WERI-Rb-1 (cell line): ENCODE data around the gene DIPK2B.

Experiments
- DNase-seq: peaks from one replicate; pipeline ENCODE4 v3.0.0-alpha.2; 2020
- H3K27ac ChIP-seq: fragments of 250-450 bp; sonication (Bioruptor Pico); 2 replicates; pipeline ENCODE4 v1.5.1; 2020; ENCODE audit warnings: mild to moderate bottlenecking, moderate library complexity
- H3K27me3 ChIP-seq: fragments of 250-450 bp; sonication (Bioruptor Pico); 2 replicates; pipeline ENCODE4 v1.5.1; 2021; ENCODE audit warnings: mild to moderate bottlenecking, low read depth, moderate library complexity; ENCODE audit not compliant: insufficient read depth, severe bottlenecking
- H3K36me3 ChIP-seq: fragments of 250-450 bp; sonication (Bioruptor Pico); 2 replicates; pipeline ENCODE4 v1.5.1; 2020; ENCODE audit warnings: mild to moderate bottlenecking, moderate library complexity
- H3K4me3 ChIP-seq: 2 replicates; pipeline ENCODE4 v1.5.1; 2011; ENCODE audit warnings: low read depth, mild to moderate bottlenecking, control low read depth, low read length
- H3K9me3 ChIP-seq: fragments of 250-450 bp; sonication (Bioruptor Pico); 2 replicates; pipeline ENCODE4 v1.5.1; 2021; ENCODE audit warnings: mild to moderate bottlenecking, moderate library complexity; ENCODE audit not compliant: severe bottlenecking
- CTCF ChIP-seq: IDR thresholded peaks from 2 replicates; pipeline ENCODE4 v1.5.1; 2011; ENCODE audit warnings: low read depth, mild to moderate bottlenecking, control low read depth, inconsistent platforms, low read length

Gene DIPK2B

GRCh38 chrX:45196701-45197100 lies 4.0 kb downstream of the DIPK2B start:
- Histone ChIP-seq H3K9me3 (no peaks in the 10 kb centered on the region), H3K36me3 (no peaks in the 10 kb centered on the region), H3K27ac (no peak overlapping the region), H3K4me3 (no peak overlapping the region), H3K27me3 (peaks cover 17% of the 10 kb centered on the region)
- TF ChIP-seq CTCF, result no peak
- no peak for DNase-seq

GRCh38 chrX:45191820-45192409 lies 8.8 kb downstream of the DIPK2B start:
- no peak overlapping the region for H3K4me3 ChIP-seq
- H3K36me3 ChIP-seq, result no peaks in the 10 kb centered on the region
- no peak for DNase-seq
- H3K27me3 ChIP-seq, result peaks cover 12% of the 10 kb centered on the region
- no peak for TF ChIP-seq CTCF
- H3K9me3 ChIP-seq, result no peaks in the 10 kb centered on the region
- H3K27ac ChIP-seq, result no peak overlapping the region

GRCh38 chrX:45191383-45191782 lies 9.3 kb downstream of the DIPK2B start:
- H3K9me3 ChIP-seq, result no peaks in the 10 kb centered on the region
- H3K27me3 ChIP-seq, result peaks cover 14% of the 10 kb centered on the region
- H3K36me3 ChIP-seq, result no peaks in the 10 kb centered on the region
- H3K27ac ChIP-seq, result no peak overlapping the region
- H3K4me3 ChIP-seq, result no peak overlapping the region
- no peak for TF ChIP-seq CTCF
- no peak for DNase-seq

- Histone ChIP-seq H3K27ac (no peak overlapping the region), H3K27me3 (peaks cover 18% of the 10 kb centered on the region), H3K9me3 (no peaks in the 10 kb centered on the region), H3K4me3 (no peak overlapping the region), H3K36me3 (no peaks in the 10 kb centered on the region)
- no peak for DNase-seq
- TF ChIP-seq CTCF, result no peak
These were observed 12.9 kb downstream of the DIPK2B start for GRCh38 chrX:45187731-45188130.

GRCh38 chrX:45186643-45187026 lies 14.0 kb downstream of the DIPK2B start:
- no peak overlapping the region for H3K27ac ChIP-seq

More at GRCh38 chrX:45186643-45187026, 14.0 kb downstream of the DIPK2B start:
- Histone ChIP-seq H3K9me3 (no peaks in the 10 kb centered on the region), H3K27me3 (peaks cover 15% of the 10 kb centered on the region), H3K36me3 (no peaks in the 10 kb centered on the region), H3K4me3 (no peak overlapping the region)
- no peak for DNase-seq
- TF ChIP-seq CTCF, result no peak
